K562 (cell line): ENCODE measurements around the gene NCOA6. TPM values are rescaled to one million over a fixed set of nuclear protein-coding genes. Genes with fewer than 3 reads are reported as not detected.

Source experiments
- COPS2 ChIP-seq: fragments of 450-650 bp; conservative IDR thresholded peaks from 2 replicates; pipeline ENCODE4 v1.6.1; 2016; ENCODE audit warnings: mild to moderate bottlenecking, moderate library complexity
- ETV6 ChIP-seq, 3 experiments: fragments of 150-350 bp in 1 of 3; sonication (generic) in 1 of 3; formaldehyde crosslinking in 1 of 3; IDR thresholded peaks; 2 replicates each; pipeline versions ENCODE4 v1.6.1 to v1.8.0; 2014 to 2022; ENCODE audit warnings: borderline replicate concordance in 2 of 3, low read depth in 2 of 3, antibody characterized with exemption in 1 of 3, low read length in 1 of 3, mild to moderate bottlenecking in 1 of 3, missing genetic modification reagents in 1 of 3
- EZH2 ChIP-seq: IDR thresholded peaks from 2 replicates; pipeline ENCODE4 v1.6.1; 2012; ENCODE audit warnings: low read depth, mild to moderate bottlenecking, inconsistent platforms, low read length, borderline replicate concordance
- GTF2F1 ChIP-seq: IDR thresholded peaks from 2 replicates; pipeline ENCODE4 v1.6.1; 2011; ENCODE audit warnings: low read depth, low read length, improper control_type of control experiment
- HDAC8 ChIP-seq: fragments of 450-650 bp; IDR thresholded peaks from 2 replicates; pipeline ENCODE4 v1.6.1; 2016; ENCODE audit warnings: mild to moderate bottlenecking, missing genetic modification characterization, moderate library complexity, missing compliant biosample characterization
- HNRNPUL1 ChIP-seq: fragments of 200-400 bp; formaldehyde crosslinking; IDR thresholded peaks from 2 replicates; pipeline ENCODE4 v1.6.1; 2017; ENCODE audit warnings: low read length
- KAT7 ChIP-seq: sonication (generic); formaldehyde crosslinking; IDR thresholded peaks from 2 replicates; pipeline ENCODE4 v1.8.0; 2022; ENCODE audit warnings: missing genetic modification reagents, mild to moderate bottlenecking, borderline replicate concordance
- NFIX ChIP-seq: fragments of 250-450 bp; sonication (Bioruptor Pico); IDR thresholded peaks from 2 replicates; pipeline ENCODE4 v1.4.0; 2020; ENCODE audit warnings: low read depth, mild to moderate bottlenecking, moderate library complexity
- NFYB ChIP-seq: IDR thresholded peaks from 2 replicates; pipeline ENCODE4 v1.6.1; 2011; ENCODE audit warnings: mild to moderate bottlenecking, moderate library complexity; ENCODE audit not compliant: insufficient read length; ENCODE audit errors: extremely low read depth
- POLR2G ChIP-seq: fragments of 200-400 bp; formaldehyde crosslinking; IDR thresholded peaks from 2 replicates; pipeline ENCODE4 v1.6.1; 2017; ENCODE audit warnings: low read depth, mild to moderate bottlenecking, antibody characterized with exemption, low read length, moderate library complexity
- RBM34 ChIP-seq: fragments of 200-400 bp; formaldehyde crosslinking; IDR thresholded peaks from 2 replicates; pipeline ENCODE4 v1.6.1; 2018; ENCODE audit warnings: low read length, borderline replicate concordance; ENCODE audit not compliant: insufficient read depth
- RFX1 ChIP-seq: fragments of 450-650 bp; IDR thresholded peaks from 2 replicates; pipeline ENCODE4 v1.6.1; 2016; ENCODE audit warnings: mild to moderate bottlenecking, moderate library complexity
- SMARCC2 ChIP-seq: fragments of 450-650 bp; IDR thresholded peaks from 2 replicates; pipeline ENCODE4 v1.6.1; 2017; ENCODE audit warnings: antibody characterized with exemption, moderate library complexity, mild to moderate bottlenecking, low read depth
- TEAD2 ChIP-seq: fragments of 450-650 bp; IDR thresholded peaks from 2 replicates; pipeline ENCODE4 v1.6.1; 2016; ENCODE audit warnings: missing genetic modification characterization, control low read depth, missing compliant biosample characterization
- YBX1 ChIP-seq: fragments of 450-650 bp; IDR thresholded peaks from 2 replicates; pipeline ENCODE4 v1.7.1; 2016; ENCODE audit warnings: mild to moderate bottlenecking
- ZFP30 ChIP-seq: fragments of 250-450 bp; sonication (Bioruptor Pico); IDR thresholded peaks from 2 replicates; pipeline ENCODE4 v1.8.0; 2022; ENCODE audit warnings: moderate library complexity, mild to moderate bottlenecking, inconsistent platforms, borderline replicate concordance
- ZNF174 ChIP-seq: fragments of 250-450 bp; sonication (Bioruptor Pico); IDR thresholded peaks from 2 replicates; pipeline ENCODE4 v1.4.0; 2020; ENCODE audit warnings: mild to moderate bottlenecking
- ZNF507 ChIP-seq: conservative IDR thresholded peaks from 2 replicates; pipeline ENCODE4 v1.6.1; 2017; ENCODE audit warnings: missing genetic modification characterization, missing compliant biosample characterization
- ZNF583 ChIP-seq: fragments of 250-450 bp; sonication (Bioruptor Pico); IDR thresholded peaks from 2 replicates; pipeline ENCODE4 v1.4.0; 2020
- ZSCAN29 ChIP-seq: fragments of 450-650 bp; IDR thresholded peaks from 2 replicates; pipeline ENCODE4 v1.6.1; 2017
- polyA plus RNA-seq, 8 experiments: library from polyadenylated mRNA; depleted of rRNA in 4 of 8; stranded (reverse) in 5 of 8; unstranded in 3 of 8; fragments of >200 nt; fragmentation: Nextera tagmentation in 2 of 8; fragmentation: Illumina TruSeq in 1 of 8; extraction: Ambion mirVana in 2 of 8; extraction: Trizol in 1 of 8; gene quantifications; 2 replicates each; pipeline versions ENCODE4 v1.2.1 to v1.2.3, GENCODE V29; 2011 to 2014; ENCODE audit warnings: inconsistent platforms in 1 of 8, missing spikeins in 1 of 8
- total RNA-seq, 7 experiments: library from RNA; depleted of rRNA in 6 of 7; stranded (reverse); fragments of >200 nt in 6 of 7; fragmentation: Illumina TruSeq in 2 of 7; extraction: Trizol in 2 of 7; gene quantifications; 2 replicates each; pipeline versions ENCODE4 v1.2.1 to v1.2.3, GENCODE V29; 2011 to 2021; ENCODE audit warnings: low replicate concordance in 1 of 7
- TF ChIP-seq, protein P1 (sequence below): fragments of 250-450 bp; sonication (Bioruptor Pico); IDR thresholded peaks from 2 replicates; pipeline ENCODE4 v1.4.0; 2020; ENCODE audit warnings: mild to moderate bottlenecking, moderate library complexity
- TF ChIP-seq, protein P2 (sequence below): fragments of 250-450 bp; sonication (Bioruptor Pico); IDR thresholded peaks from 2 replicates; pipeline ENCODE4 v1.4.0; 2020
- TF ChIP-seq, protein P3 (sequence below): fragments of 450-650 bp; IDR thresholded peaks from 2 replicates; pipeline ENCODE4 v1.6.1; 2014; ENCODE audit warnings: low read depth, mild to moderate bottlenecking, moderate library complexity, borderline replicate concordance

The NCOA6 gene
- total and polyA plus RNA-seq, 9 of the 15 experiments (the other 6 are each of a cell fraction or from before 2014, with no cell fraction given), result 6.1 to 25.0 (median 9.5) TPM

DNA sequence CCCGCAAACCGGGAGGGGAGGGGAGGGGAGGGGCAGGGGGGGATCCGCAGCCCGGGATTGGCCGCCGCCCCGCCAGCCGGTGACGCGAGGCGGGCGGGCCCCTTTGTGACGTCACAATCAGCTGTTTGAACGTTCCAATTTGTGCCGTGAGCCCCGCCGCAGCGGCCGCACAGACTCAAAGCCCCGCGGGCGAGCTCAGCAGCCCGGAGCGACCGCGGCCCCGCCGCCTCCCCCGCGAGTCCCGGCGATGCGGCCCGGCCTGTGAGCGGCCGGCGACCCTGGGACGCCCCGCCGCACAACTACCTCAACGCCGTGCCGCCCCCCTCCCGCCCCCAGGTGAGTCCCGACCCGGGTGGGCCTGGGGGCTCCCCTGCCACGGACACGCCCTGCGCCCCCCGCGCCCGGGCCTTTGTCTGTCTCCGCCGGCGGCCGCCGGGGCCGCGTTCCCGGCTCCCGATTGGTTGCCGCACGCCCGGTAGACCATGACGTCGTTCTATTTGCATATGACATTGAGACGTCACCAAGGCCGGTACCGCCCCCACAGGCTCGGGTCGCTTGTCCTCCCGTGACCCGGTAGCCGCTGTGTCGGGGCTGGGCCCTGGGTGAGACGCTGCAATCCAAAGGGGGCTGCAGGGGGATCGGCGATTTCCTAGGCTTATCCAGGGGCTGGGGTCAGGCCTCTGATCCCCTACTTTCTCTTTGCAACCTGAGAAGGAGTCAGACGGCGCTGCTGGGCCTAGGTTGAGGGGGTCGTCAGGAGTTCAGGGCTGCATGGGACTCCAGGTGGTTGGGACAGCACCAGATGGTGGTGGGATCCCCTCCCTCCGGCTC is 121.1 kb downstream of the NCOA6 start, which contains the start of gene TP53INP2 (continued):
- TF ChIP-seq, protein P1, sequence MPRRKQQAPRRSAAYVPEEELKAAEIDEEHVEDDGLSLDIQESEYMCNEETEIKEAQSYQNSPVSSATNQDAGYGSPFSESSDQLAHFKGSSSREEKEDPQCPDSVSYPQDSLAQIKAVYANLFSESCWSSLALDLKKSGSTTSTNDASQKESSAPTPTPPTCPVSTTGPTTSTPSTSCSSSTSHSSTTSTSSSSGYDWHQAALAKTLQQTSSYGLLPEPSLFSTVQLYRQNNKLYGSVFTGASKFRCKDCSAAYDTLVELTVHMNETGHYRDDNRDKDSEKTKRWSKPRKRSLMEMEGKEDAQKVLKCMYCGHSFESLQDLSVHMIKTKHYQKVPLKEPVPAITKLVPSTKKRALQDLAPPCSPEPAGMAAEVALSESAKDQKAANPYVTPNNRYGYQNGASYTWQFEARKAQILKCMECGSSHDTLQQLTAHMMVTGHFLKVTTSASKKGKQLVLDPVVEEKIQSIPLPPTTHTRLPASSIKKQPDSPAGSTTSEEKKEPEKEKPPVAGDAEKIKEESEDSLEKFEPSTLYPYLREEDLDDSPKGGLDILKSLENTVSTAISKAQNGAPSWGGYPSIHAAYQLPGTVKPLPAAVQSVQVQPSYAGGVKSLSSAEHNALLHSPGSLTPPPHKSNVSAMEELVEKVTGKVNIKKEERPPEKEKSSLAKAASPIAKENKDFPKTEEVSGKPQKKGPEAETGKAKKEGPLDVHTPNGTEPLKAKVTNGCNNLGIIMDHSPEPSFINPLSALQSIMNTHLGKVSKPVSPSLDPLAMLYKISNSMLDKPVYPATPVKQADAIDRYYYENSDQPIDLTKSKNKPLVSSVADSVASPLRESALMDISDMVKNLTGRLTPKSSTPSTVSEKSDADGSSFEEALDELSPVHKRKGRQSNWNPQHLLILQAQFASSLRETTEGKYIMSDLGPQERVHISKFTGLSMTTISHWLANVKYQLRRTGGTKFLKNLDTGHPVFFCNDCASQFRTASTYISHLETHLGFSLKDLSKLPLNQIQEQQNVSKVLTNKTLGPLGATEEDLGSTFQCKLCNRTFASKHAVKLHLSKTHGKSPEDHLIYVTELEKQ, result no peak
- no peak for TF ChIP-seq ETV6 (IDR thresholded peaks at IDR 0.05; ENCODE audit: borderline replicate concordance in 1 of 2, low read depth in 2 of 2, low read length in 1 of 2)
- no peak for TF ChIP-seq ETV6 (CRISPR knock-in tag; IDR thresholded peaks at IDR 0.05; ENCODE audit: borderline replicate concordance)
- peak; percentile 82 for TF ChIP-seq POLR2G
- TF ChIP-seq RBM34, result no peak
- no peak for TF ChIP-seq ZFP30 (CRISPR knock-in tag)
- TF ChIP-seq SMARCC2, result no peak
- no peak for TF ChIP-seq KAT7
- no peak for TF ChIP-seq NFIX
- no peak for TF ChIP-seq ZNF583 (CRISPR knock-in tag)
- TF ChIP-seq ZNF174, result no peak
- TF ChIP-seq RFX1, result no peak
- no peak for TF ChIP-seq GTF2F1
- no peak for TF ChIP-seq COPS2
- TF ChIP-seq EZH2, result no peak
- no peak for TF ChIP-seq TEAD2
- TF ChIP-seq YBX1, result no peak
- TF ChIP-seq, protein P2, sequence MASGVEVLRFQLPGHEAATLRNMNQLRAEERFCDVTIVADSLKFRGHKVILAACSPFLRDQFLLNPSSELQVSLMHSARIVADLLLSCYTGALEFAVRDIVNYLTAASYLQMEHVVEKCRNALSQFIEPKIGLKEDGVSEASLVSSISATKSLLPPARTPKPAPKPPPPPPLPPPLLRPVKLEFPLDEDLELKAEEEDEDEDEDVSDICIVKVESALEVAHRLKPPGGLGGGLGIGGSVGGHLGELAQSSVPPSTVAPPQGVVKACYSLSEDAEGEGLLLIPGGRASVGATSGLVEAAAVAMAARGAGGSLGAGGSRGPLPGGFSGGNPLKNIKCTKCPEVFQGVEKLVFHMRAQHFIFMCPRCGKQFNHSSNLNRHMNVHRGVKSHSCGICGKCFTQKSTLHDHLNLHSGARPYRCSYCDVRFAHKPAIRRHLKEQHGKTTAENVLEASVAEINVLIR (CRISPR knock-in tag), result peak; percentile 90
- no peak for TF ChIP-seq ZNF507 (tag)
- TF ChIP-seq HDAC8 (tag), result no peak
- TF ChIP-seq HNRNPUL1, result no peak
- peak; percentile 32 for TF ChIP-seq NFYB
- TF ChIP-seq, protein P3, sequence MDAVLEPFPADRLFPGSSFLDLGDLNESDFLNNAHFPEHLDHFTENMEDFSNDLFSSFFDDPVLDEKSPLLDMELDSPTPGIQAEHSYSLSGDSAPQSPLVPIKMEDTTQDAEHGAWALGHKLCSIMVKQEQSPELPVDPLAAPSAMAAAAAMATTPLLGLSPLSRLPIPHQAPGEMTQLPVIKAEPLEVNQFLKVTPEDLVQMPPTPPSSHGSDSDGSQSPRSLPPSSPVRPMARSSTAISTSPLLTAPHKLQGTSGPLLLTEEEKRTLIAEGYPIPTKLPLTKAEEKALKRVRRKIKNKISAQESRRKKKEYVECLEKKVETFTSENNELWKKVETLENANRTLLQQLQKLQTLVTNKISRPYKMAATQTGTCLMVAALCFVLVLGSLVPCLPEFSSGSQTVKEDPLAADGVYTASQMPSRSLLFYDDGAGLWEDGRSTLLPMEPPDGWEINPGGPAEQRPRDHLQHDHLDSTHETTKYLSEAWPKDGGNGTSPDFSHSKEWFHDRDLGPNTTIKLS, result peak; percentile 42; the same call in 1 of the 2 replicates
- no peak for TF ChIP-seq ZSCAN29
